ENCODE results near the gene WDR46.

GRCh38 chr6:33336495-33336894 lies 47.5 kb upstream of the WDR46 start:
- no peak for TF ChIP-seq EP300 (IDR thresholded peaks at IDR 0.05; ENCODE audit: low read depth)
- no peak for TF ChIP-seq CTCF (IDR thresholded peaks at IDR 0.05)
